NCI-H1694 treated with DMSO at 0.1 percent for 48 hours (cell line): ENCODE results near the gene SFXN5.
A peak's percentile ranks its signal among the peaks of the same experiment; 100 is the strongest.

Experiments
- DNase-seq: peaks from one replicate; lab custom pipeline; 2025; lab: John Stamatoyannopoulos, UW

SFXN5 gene

GRCh38 chr2:72956050-72956395, 115.5 kb downstream of the SFXN5 start:
- DNase-seq, result no peak

- peak; percentile 42 for DNase-seq
Observed at GRCh38 chr2:72955228-72956049, 116.1 kb downstream of the SFXN5 start.

GRCh38 chr2:72954376-72955227, 116.9 kb downstream of the SFXN5 start:
- DNase-seq, result no peak

GRCh38 chr2:72953976-72954375, 117.5 kb downstream of the SFXN5 start:
- no peak for DNase-seq

- DNase-seq, result no peak
Observed at GRCh38 chr2:72953528-72953927, 118.0 kb downstream of the SFXN5 start.

- no peak for DNase-seq
Observed at GRCh38 chr2:72952961-72953360, 118.6 kb downstream of the SFXN5 start.

- DNase-seq, result peak; percentile 19
Observed at GRCh38 chr2:72952110-72952823, 119.2 kb downstream of the SFXN5 start.

- DNase-seq, result no peak
Observed at GRCh38 chr2:72951303-72952095, 120.0 kb downstream of the SFXN5 start.

GRCh38 chr2:72950558-72951255, 120.8 kb downstream of the SFXN5 start:
- no peak for DNase-seq

- no peak for DNase-seq
Observed at GRCh38 chr2:72949642-72950041, 121.9 kb downstream of the SFXN5 start.

- no peak for DNase-seq
Observed at GRCh38 chr2:72949045-72949444, 122.5 kb downstream of the SFXN5 start.

- peak; percentile 91 for DNase-seq
Observed at GRCh38 chr2:72947952-72948830, 123.3 kb downstream of the SFXN5 start.

GRCh38 chr2:72946466-72946865, 125.0 kb downstream of the SFXN5 start:
- DNase-seq, result no peak

- DNase-seq, result no peak
Observed at GRCh38 chr2:72945450-72946019, 126.0 kb downstream of the SFXN5 start.

- DNase-seq, result no peak
Observed at GRCh38 chr2:72944804-72945449, 126.6 kb downstream of the SFXN5 start.

GRCh38 chr2:72943540-72944395, 127.7 kb downstream of the SFXN5 start:
- DNase-seq, result no peak

GRCh38 chr2:72942881-72943418, 128.6 kb downstream of the SFXN5 start:
- DNase-seq, result no peak

- no peak for DNase-seq
Observed at GRCh38 chr2:72942293-72942692, 129.2 kb downstream of the SFXN5 start.
